G401 (cell line): ENCODE results near the gene RBM47. TPM values are rescaled to one million over a fixed set of nuclear protein-coding genes. Genes with fewer than 3 reads are reported as not detected.

Source experiments
- DNase-seq: peaks from one replicate; pipeline ENCODE4 v3.0.0-alpha.2; 2015; ENCODE audit warnings: low spot score
- in situ Hi-C: cut with HindIII; loops from 2 replicates; pipeline ENCODE4 v1.10.0; 2016; ENCODE audit warnings: low sequenced_read_pairs, mixed read lengths
- total RNA-seq: library from RNA; depleted of rRNA; stranded (reverse); fragments of >200 nt; shearing (Covaris generic); gene quantifications from 2 replicates; pipeline ENCODE4 v1.2.3, GENCODE V29; 2014

The RBM47 gene
- total RNA-seq, 1 experiment from 2014 or later, result 49.7 TPM

DNA sequence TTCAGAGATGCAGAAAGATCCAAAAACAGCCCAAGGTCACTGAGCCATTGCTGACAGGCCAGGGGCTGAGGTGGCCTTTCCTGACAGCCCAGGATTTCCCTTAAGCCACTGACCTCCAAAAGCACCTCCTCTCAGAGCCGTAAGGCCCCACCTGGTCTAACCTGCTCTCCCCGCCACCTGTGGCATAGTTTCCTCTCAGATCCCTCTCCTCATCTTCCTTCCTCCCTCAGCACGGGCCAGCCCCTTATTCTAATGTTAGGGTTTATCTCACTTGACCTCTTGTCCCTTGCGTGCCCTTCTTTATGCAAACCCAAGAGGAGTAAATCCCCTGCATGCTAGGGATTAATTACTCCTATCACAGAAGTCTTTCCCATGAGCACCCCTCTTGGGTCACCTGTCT lies 113.0 kb downstream of the RBM47 start:
- no peak for DNase-seq

DNA sequence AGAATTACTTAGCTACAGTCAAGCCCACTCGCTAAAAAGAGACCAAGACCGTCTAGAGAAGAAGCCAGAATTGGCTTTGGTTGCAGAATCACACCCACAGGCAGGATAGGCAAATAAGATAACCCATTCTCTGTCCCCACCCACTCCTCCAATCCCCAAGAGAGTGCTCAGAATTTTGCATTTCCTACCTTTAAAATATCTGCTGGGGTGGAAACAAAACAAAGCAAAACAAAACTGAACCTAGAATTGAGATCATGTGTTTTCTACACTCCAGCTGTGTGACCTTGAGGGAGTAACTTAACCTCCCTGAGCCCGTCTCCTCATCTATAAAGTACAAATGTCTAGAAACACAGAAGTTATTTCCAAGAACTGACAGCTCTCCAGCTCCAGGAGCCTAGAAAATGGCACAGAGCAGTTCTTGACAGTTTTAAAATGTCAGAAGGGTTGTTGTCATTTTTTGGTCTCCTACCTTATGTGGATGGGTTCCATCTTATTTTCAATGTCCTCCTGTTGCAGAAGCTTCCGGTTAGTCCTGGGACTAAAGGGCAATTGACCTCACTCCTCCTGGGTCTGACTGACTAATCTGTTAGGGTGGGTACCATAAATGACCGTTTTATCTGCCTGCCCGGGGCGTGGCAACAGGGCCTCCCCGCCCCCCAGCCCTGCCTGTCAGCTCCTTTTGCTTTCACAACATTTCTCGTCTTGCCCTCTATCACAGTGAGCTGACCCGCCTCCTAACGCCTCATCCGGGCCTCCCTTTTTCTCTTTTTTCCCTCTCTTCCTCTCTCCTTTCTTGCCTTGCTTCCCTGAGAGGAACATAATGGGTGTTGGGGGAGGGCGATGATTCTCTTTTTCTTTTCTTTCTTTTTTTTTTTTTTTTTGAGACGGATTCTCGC lies 114.0 kb downstream of the RBM47 start:
- in situ Hi-C loops, result no loop called here
- DNase-seq, result no peak

More for the DNA sequence above, 113.0 kb downstream of the RBM47 start:
- in situ Hi-C loops, result no loop called here

DNA sequence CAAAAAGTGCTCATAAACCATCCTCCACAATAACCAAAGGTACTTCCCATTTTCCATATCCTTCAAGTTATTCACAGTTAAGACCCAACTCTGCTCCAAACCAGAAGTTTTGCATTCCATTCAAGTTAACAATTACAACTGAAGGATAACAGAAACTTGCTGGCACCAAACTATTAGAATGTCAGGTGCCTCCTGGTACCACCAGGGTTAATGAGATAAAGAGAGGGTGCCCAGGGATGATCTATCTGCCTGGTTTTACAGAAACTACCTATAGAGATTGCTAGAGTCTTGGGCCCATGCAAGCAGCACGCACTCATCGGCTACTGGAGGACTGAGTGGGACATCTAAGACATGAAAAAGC lies 114.6 kb downstream of the RBM47 start:
- in situ Hi-C loops, result no loop called here

DNA sequence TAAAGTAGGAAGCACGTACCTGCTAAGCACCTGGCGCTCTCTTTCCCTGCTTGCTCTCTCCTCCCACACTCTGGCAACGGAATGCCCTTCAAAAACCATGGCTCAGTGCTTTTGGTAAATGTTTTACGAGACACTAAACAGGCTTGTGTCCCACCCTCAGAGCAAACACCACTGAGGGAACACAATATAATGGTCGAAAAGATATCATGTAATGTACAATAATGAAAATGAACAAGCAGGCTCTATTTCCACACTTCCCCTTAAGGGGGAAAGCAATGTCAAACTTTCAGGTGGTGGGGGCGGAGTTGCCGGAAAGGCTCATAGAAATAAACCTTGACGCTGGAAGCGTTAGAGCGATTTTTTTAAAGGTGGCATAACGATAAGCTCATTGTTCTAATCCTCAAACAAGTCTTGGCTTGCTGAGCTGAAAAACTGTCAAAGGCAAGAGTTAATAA lies 115.1 kb downstream of the RBM47 start:
- in situ Hi-C loops, result no loop called here
- DNase-seq, result no peak

More for the DNA sequence above, 114.6 kb downstream of the RBM47 start:
- no peak for DNase-seq

DNA sequence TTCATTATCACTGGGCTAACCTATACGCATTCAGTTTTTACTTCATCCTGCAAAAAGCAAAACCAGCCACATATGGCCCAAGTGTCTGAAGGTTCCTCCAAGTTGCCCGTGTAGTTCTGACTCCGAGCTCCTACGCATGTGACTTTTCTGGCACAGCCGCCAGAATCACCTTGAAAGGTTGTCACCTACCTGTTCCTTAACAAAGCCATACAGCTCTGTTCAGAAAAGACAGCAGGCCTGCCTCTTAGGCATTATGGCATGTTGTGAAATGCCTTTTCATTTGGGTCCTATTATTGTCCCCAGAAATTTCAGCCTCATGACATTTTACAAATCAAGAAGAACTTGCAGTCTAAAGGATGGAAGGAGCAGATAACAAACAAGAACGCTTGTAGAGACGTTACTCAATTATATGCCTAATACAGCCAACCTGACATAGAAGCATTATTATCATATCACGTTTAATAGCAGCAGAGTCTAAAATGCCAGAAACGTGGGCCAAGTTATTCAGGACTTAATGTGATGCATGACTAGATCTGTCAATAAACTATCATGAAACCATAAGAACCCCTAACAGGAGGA lies 118.5 kb downstream of the RBM47 start:
- no peak for DNase-seq
- in situ Hi-C loops, result no loop called here

DNA sequence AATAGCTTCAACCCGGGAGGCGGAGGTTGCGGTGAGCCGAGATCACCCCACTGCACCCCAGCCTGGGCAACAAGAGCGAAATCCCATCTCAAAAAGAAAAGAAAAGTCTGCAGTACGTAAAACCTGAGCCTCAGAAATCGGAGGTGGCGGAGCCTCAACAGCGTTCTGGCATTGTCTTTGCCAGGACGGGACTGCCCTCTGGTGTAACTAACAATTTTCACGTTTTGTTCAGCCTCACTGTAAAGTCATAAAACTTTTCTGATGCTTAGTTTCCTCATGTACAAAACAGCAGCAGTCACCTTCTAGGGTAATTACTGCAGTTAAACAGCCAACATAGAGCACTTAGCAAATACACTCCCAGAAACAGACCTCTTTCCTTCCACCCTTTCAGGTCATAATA lies 121.7 kb downstream of the RBM47 start:
- DNase-seq, result no peak
- in situ Hi-C loops, result no loop called here

DNA sequence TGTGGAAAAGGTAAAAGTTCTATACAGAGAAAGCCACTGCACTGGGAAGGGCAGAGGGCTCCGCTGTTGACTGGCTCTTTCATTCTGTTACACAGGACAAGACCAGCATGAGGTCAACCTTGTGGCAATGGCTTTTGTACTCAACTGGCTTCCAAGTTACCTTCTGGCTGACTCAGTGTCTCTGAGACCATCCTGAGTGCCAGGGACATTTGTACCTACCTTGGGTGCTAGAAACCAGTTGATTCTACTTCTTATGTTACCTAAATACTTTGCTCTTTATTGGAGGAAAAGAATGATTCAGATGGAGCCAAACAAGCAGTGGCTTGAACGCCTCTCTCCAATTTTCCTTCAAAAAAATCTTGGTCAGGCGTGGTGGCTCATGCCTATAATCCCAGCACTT lies 123.2 kb downstream of the RBM47 start:
- in situ Hi-C loops, result no loop called here

DNA sequence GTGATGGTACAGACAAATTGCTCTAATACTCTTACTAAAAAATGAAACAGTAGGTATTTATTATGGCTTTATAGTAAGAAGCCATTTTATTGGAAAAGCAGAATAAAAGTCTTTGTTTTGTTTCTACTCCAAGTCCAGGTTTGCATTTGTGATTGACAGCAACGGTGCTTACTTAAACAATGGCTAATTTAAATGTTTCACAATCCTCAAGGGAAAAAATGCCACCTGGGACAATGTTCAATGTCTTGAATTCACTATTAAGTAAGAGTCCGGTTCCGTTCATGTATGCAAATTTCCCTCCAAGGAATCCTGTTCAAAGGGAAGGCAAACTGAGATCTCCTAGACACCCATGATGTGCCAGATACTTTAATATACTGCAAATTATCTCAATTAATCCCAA lies 123.6 kb downstream of the RBM47 start:
- in situ Hi-C loops, result no loop called here
- DNase-seq, result no peak

More for the DNA sequence above, 123.2 kb downstream of the RBM47 start:
- DNase-seq, result no peak

DNA sequence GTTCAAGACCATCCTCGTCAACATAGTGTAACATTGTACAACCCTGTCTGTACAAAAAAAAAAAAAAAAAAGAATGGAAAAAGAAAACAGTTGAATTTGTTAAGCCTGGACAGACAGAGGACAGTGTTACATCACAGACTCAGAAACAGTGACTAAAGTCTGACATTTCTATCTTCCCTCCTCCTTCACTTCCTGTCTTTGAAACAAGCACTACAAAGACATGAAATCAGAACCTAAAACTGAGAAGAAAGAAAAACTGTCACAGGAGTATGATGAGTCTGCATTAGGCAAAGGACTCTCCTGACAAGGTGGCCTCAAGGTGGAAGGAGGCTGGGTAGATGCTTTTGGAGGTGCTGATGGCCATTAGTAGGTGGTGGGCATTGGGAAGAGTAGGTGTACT lies 126.7 kb downstream of the RBM47 start:
- DNase-seq, result no peak
- in situ Hi-C loops, result no loop called here

DNA sequence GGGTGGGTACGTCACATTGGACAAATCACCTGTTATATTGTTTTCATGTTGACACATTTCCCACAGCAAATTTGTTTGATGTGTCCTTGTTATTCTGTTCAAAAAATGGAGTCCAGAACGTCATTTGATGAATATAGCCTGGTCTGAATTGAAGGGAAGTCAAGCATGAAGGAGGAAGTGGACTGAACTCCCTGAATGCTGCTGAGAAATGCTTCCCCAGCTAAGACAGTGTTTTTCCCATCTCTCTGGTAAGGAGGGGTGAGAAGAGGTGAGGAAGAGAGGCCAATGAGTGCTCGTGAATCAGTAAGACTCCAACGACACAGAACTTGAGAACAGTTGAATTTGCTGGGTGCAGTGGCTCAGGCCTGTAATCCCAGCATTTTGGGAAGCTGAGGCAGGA lies 127.4 kb downstream of the RBM47 start:
- in situ Hi-C loops, result no loop called here
- DNase-seq, result no peak

DNA sequence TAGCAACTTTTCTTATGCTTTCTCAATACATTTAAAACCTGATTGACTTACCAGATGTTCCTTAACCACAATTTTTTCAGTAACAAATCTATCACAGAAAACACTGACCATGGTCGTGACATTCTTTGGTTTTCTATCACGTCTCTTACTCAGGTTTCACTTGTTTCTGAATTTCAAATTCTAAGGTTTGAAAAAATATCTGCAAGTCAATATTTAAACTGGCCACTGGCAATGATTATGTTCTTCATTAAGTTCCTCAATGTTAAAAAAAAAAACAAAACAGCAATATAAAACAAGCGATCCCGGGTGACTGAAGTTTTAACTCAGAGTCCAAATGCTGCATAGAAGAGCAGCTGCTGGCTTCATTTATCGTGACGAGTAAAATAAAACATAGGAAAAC lies 128.9 kb downstream of the RBM47 start:
- DNase-seq, result no peak
- in situ Hi-C loops, result no loop called here

DNA sequence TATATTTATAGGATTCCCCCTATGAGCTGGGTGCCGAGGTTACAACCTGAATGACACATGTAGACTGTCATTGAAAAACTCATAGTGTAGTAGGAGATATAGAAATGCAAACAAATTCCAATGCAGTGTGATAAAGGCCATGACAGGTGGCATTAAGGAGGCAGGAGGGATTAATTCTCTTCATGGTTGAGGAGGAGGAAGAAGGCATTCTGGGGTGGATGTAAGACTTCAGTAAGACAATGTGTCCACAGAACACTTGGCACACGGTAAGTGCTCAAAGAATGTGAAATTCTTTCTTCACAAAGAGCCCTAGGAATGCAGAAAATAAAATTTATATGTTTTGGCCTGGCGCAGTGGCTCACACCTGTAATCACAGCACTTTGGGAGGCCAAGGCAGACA lies 136.5 kb downstream of the RBM47 start:
- in situ Hi-C loops, result no loop called here
- DNase-seq, result no peak

DNA sequence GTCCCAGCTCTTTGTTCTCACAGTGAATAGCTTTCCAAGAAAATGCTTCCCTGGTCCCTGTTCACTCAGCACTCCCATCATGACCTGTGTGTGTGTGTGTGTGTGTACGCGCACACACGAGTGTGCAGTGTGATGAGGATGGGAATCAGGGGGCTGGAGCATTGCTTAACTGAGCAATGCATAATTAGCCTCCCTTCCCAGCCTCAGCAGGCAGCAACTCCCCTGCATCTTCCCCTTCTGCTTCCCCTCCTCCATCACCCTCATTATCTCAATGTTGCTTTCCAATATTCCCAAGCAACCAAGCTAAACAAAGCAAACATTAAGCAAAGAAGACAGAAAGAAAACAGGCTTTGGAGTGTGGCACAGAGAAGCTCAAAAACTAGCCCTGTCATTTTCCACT lies 137.0 kb downstream of the RBM47 start:
- no peak for DNase-seq
- in situ Hi-C loops, result no loop called here

DNA sequence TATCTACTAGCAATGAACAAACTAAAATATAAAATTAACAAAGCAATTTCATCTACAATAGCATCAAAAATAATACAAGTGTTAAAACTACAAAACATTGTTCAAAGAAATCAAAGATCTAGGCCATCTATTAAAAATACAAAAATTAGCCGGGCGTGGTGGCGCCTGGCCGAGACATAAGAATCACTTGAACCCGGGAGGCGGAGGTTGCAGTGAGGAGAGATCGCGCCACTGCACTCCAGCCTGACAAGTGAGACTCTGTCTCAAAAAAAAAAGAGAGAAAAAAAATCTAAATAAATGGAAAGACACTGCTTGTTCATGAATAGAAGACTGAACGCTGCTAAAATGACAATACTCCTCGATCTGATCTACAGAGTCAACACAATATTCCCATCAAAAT lies 139.2 kb downstream of the RBM47 start:
- DNase-seq, result no peak
- in situ Hi-C loops, result no loop called here

DNA sequence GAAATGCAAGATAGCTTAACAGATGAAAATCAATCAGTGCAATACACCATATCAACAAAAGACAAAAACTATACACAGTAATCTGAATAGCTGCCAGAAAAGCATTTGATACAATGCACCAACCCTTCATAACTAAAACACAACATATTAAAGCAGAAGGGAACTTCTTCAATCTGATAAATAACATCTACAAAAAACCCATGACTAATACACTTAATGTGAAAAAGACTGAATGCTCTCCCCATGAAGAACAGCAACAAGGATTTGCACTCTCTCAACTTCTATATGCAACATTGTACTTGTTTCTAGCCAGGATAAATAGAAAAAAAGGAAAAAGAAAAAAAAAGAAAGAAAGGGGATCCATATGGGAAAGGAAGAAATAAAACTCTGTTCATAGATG lies 139.7 kb downstream of the RBM47 start:
- in situ Hi-C loops, result no loop called here
- DNase-seq, result no peak

DNA sequence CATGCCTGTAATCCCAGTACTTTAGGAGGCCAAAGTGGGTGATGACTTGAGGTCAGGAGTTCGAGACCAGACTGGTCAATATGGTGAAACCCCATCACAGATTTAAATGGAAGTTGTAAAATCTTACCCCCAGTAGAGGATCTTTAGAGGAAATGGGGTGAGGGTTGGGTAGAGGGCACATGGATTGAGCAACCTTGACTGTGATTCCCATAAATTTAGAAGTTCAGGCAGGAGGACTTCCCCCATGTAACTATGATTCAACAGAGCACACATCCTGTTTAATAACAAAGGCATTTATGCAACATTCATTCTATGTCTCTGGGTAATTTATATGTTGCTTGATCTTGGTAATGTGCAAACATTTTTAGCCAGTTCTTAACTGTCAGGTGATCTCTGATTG lies 143.1 kb downstream of the RBM47 start:
- in situ Hi-C loops, result no loop called here
- DNase-seq, result no peak

DNA sequence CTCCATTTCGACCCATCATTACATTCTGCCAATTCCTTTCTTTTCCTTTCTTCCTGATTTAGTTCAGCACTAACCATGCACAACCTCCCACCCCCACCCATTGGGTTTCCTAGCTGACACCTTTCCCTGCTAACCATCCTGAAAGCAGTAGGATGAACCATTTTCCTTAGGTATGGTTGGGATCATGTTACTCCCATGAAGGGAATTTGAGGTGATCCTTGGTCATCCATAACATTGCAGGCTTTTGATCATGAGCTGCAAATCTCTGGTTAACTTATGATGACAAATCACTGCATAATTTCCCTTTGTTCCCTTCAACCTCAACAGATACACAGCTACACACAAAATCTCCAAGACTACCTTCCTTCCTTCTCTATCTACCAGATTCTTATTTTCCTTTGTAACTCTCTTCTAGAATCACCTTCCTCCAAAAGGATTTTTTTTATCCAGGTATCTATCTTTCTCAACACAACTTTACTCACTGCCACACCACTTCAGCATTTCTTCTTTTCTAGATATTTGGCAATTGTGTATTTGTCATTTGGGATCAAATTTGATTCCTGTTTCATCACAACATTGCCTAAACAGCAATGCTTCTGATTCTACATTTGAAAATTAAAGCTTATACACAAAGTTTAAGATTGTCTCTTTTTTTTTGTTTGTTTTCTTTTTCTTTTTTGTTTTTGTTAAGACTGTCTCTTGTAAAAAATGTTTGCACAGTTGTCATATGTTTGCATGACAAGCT lies 145.1 kb downstream of the RBM47 start:
- DNase-seq, result no peak
- in situ Hi-C loops, result no loop called here

DNA sequence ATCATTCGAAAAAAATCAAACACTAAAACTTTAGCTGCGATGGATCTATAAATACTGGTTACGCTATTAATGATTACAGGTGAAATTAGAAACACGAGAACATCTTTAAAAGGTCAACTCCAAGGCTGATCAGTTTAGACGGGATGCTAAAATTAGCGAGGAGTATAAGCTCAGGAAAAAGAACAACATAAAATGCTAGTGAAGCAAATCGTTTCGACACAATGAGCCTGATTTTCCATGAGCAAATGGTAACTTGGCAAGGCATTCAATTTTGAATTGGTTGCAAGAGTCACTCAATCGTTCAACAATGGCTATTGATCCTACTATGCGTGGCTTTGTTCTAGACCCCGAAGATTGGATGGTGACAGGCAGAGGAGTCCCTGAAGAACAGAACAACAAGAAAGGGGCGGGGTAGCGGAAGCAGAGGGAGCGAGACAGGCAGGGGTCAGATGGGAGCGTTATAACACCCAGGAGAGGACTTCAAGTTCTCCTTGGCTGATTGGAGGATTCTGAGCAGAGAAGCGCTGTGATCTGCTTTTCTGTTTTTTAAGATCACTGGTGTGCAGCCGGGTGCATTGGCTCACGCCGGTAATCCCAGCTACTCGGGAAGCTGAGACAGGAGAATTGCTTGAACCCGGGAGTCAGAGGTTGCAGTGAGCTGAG lies 146.5 kb downstream of the RBM47 start:
- in situ Hi-C loops, result no loop called here
- no peak for DNase-seq

DNA sequence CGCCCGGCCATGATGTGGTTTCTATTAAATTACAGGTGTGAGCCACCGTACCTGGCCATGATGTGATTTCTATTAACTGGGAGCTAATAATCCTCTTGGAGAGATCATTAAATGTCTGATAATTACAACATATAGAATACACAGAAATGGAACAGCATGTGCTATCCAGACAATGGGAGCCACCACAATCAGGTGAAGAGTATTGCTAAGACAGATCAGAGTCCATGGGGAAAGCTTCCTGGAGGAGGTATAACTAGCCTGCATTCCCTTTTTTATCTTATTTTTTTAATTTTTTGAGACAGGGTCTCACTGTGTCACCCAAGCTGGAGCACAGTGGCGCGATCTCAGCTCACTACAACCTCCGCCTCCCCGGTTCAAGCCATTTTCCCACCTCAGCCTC lies 147.7 kb downstream of the RBM47 start:
- in situ Hi-C loops, result no loop called here
- no peak for DNase-seq

DNA sequence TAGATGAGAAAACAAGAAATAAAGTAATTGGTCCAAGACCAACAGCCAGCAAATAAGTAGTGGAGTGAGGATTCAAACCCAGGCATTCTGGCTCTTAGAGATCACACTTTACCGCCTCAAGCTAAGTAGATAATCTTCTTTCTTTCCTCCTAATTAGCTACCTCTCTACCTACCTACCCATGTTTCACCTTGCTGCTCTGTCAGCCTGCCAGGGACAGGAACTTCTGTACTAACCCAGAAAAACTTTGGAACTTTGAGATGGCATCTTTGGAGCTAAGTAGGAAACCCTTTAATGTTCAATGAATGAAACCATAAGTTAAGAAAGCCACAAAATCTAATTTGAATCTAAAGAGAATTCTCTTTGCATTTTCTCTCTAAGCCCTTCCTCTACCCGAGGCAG lies 149.4 kb downstream of the RBM47 start:
- in situ Hi-C loops, result no loop called here

More for the DNA sequence above, 149.4 kb downstream of the RBM47 start:
- DNase-seq, result no peak
